Osteocyte (in vitro differentiated cells): ENCODE results near the gene TEDC1. TPM values are rescaled to one million over a fixed set of nuclear protein-coding genes. Genes with fewer than 3 reads are reported as not detected.

Source experiments
- DNase-seq: peaks from one replicate; pipeline ENCODE4 v3.0.0; 2021; ENCODE audit warnings: mixed read lengths; ENCODE audit not compliant: unreplicated experiment; ENCODE audit errors: extremely low spot score
- H3K27ac Mint-ChIP-seq: one replicate; pipeline ENCODE4 v1.8.0; 2021; ENCODE audit warnings: mild to moderate bottlenecking, mixed read lengths; ENCODE audit not compliant: unreplicated experiment
- H3K27me3 Mint-ChIP-seq: one replicate; pipeline ENCODE4 v1.8.0; 2021; ENCODE audit warnings: mixed read lengths; ENCODE audit not compliant: unreplicated experiment
- H3K36me3 Mint-ChIP-seq: one replicate; pipeline ENCODE4 v1.8.0; 2021; ENCODE audit warnings: mixed read lengths; ENCODE audit not compliant: unreplicated experiment
- H3K4me1 Mint-ChIP-seq: one replicate; pipeline ENCODE4 v1.8.0; 2021; ENCODE audit warnings: mixed read lengths; ENCODE audit not compliant: unreplicated experiment
- H3K4me3 Mint-ChIP-seq: one replicate; pipeline ENCODE4 v1.8.0; 2021; ENCODE audit warnings: mild to moderate bottlenecking, moderate library complexity, mixed read lengths; ENCODE audit not compliant: unreplicated experiment
- H3K9me3 Mint-ChIP-seq: one replicate; pipeline ENCODE4 v1.8.0; 2021; ENCODE audit warnings: mixed read lengths; ENCODE audit not compliant: unreplicated experiment
- total RNA-seq: library from RNA; stranded (reverse); gene quantifications from 2 replicates; pipeline ENCODE4 v1.2.1, GENCODE V29; 2021
- TF ChIP-seq, protein P1 (sequence below): fragments of 200-600 bp; sonication (generic); IDR thresholded peaks from 2 replicates; pipeline ENCODE4 v1.5.0; 2021; ENCODE audit warnings: antibody characterized with exemption, mild to moderate bottlenecking, moderate library complexity

The TEDC1 gene
- total RNA-seq, 1 donor from 2014 or later, result 11.0 TPM

DNA sequence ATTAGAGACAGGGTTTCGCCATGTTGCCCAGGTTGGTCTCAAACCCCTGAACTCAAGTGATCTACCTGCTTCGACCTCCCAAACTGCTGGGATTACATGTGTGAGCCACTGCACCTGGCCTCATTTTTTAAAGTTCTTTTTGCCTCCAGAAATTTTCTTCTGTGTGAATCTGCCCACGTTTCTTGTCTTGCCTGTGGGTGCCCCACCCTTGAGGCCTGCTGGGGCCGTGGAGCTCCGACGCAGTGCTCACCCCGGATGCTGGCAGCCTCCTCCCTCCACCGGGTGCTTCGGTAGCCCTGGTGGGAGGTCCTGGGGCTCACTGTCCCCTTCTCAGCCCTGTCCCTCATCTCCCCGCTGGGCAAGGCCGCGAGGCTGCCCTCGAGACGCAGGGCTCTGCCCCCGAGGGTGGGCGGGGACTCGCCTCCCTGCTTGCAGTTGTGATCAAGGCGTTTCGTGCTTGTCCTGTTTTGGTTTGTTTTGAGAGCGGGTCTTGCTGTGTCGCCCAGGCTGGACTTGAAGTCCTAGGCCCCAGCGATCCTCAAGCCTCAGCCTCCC lies 35.9 kb upstream of the TEDC1 start:
- Mint-ChIP-seq H3K27me3 (no peaks in the 10 kb centered on the region), H3K9me3 (no peaks in the 10 kb centered on the region), H3K4me3 (no peak overlapping the region), H3K4me1 (no peaks in the 10 kb centered on the region), H3K27ac (no peak overlapping the region), H3K36me3 (peaks cover 16% of the 10 kb centered on the region)
- TF ChIP-seq, protein P1, sequence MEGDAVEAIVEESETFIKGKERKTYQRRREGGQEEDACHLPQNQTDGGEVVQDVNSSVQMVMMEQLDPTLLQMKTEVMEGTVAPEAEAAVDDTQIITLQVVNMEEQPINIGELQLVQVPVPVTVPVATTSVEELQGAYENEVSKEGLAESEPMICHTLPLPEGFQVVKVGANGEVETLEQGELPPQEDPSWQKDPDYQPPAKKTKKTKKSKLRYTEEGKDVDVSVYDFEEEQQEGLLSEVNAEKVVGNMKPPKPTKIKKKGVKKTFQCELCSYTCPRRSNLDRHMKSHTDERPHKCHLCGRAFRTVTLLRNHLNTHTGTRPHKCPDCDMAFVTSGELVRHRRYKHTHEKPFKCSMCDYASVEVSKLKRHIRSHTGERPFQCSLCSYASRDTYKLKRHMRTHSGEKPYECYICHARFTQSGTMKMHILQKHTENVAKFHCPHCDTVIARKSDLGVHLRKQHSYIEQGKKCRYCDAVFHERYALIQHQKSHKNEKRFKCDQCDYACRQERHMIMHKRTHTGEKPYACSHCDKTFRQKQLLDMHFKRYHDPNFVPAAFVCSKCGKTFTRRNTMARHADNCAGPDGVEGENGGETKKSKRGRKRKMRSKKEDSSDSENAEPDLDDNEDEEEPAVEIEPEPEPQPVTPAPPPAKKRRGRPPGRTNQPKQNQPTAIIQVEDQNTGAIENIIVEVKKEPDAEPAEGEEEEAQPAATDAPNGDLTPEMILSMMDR, result no peak
- no peak for DNase-seq

DNA sequence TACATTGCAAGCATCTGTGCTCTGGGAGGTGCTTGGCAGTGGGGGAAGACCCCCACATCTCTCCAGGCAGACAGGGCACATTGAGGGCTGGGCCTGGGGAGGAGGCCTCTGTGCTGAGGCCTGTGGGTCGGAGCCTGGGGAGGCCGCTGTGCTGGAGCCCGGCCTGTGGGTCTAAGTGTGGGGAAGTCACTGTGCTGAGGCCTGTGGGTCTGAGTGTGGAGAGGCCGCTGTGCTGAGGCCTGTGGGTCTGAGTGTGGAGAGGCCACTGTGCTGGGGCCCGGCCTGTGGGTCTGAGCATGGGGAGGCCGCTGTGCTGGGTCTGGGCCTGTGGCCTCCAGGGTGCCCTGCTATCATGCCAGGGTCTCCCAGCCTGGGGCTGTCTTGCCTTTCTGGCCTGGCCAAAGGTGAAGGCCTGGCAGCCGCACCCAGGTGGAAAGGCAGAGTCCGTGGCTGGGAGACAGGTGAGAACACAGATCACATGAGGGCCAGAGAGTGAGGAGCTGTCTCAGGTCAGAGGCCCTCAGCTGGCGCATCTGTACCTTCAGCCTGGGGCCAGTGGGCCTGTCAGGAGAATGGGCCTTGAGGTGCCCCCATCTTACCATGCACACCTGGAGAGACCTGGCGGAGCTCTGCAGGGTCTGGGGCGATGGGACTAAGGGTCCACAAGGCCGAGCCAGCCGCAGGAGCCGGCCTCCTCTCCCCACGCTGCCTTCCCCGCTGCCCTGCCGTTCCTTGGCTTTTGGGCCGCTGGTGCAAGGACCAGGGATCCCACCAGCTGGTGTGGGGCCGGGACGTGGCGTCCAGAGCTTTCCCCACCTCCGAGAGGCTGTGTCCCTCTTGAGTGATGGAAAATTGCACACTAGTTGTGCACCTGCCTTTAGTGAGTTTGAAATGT lies 35.0 kb upstream of the TEDC1 start:
- DNase-seq, result no peak
- H3K4me3 Mint-ChIP-seq, result no peak overlapping the region
- H3K27me3 Mint-ChIP-seq, result no peaks in the 10 kb centered on the region
- H3K36me3 Mint-ChIP-seq, result peaks cover 18% of the 10 kb centered on the region
- H3K9me3 Mint-ChIP-seq, result no peaks in the 10 kb centered on the region
- TF ChIP-seq, protein P1, result no peak
- no peaks in the 10 kb centered on the region for H3K4me1 Mint-ChIP-seq
- no peak overlapping the region for H3K27ac Mint-ChIP-seq

DNA sequence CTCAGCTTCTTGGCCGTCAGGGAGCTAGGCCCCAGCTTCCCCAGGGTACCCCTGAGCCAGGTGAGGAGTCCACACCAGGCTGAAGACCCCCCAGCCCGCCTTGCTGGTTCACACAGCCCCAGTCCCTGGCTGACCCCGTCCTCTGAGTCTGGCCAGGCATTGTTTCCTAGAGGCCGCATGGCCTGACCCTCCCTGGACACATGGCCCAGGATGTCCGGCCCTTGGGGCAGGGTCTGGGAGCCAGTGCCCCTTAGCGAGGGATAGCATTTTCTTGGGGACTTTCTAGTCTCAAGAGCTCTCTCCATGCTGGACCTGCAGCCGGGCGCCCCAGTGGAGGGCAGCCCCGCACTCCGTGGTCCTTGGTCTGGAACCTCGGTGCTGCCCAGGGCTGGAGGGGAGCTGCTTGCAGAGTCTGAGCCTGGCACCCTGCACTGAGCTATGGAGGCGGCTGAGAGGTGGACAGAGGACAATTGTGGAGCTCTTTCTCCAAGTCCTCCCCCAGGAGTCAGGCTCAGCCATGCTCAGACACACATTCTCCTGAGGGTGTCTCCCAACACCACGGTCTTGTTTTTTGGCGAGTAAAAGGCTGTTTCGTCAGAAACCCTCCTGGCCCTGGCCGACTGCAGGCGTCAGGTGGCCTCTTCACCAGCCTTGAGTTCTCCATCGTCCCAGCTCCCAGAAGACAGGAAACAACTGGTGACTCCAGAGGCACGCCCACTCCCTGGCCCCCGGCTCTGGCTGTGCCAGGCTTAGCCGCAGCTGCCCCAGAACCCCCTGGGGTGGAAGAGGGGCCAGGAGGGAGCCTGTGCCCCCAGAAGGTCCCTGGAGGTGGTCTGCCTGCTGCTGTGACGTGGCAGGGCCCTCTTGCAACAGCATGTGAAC lies 34.1 kb upstream of the TEDC1 start:
- H3K27me3 Mint-ChIP-seq, result no peaks in the 10 kb centered on the region
- TF ChIP-seq, protein P1, result no peak
- H3K27ac Mint-ChIP-seq, result no peak overlapping the region
- no peak overlapping the region for H3K4me3 Mint-ChIP-seq
- peaks cover 23% of the 10 kb centered on the region for H3K36me3 Mint-ChIP-seq
- H3K9me3 Mint-ChIP-seq, result no peaks in the 10 kb centered on the region
- no peaks in the 10 kb centered on the region for H3K4me1 Mint-ChIP-seq
- no peak for DNase-seq

DNA sequence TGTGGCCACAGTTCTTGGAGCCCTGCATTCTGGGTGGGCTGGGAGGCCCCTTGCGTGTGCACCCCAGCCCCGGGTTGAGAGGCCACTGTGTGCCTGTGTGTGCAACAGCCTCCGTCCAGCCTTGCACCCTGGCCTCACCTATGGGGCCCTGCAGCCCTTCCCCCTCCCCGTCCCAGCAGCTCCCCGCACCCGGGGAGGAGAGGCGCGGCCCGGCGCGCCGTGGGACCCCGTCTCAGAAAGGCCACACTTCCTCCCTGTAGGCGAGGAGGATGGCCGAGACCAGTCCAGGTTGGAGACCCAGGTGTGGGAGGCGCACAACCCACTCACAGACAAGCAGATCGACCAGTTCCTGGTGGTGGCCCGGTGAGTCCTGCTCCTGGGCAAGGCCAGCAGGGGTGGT lies 33.0 kb upstream of the TEDC1 start:
- no peak overlapping the region for H3K27ac Mint-ChIP-seq
- TF ChIP-seq, protein P1, result no peak
- no peaks in the 10 kb centered on the region for H3K4me1 Mint-ChIP-seq
- no peaks in the 10 kb centered on the region for H3K9me3 Mint-ChIP-seq
- DNase-seq, result no peak
- H3K27me3 Mint-ChIP-seq, result no peaks in the 10 kb centered on the region
- H3K4me3 Mint-ChIP-seq, result no peak overlapping the region
- peaks cover 19% of the 10 kb centered on the region for H3K36me3 Mint-ChIP-seq

DNA sequence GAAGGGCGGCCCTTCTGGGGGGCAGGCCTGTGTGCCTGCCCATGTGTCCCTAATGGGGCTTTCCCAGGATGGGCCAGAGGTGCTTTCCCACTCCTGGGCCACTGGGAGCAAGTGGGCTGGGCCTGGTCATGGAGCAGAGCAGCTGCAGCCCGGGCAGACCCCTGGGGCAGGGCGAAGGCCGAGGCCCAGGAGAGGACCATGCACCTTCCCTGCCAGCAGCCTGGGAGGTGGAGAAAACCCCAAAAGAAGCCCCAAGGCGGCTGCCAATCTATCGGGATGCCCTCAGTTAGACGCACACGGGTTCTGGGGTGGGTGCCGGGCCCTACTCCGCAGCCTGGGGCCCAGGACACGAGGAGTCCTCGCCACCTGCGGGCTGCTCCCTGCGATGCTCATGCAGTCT lies 32.5 kb upstream of the TEDC1 start:
- TF ChIP-seq, protein P1, result no peak
- no peak overlapping the region for H3K27ac Mint-ChIP-seq
- no peak overlapping the region for H3K4me3 Mint-ChIP-seq
- peaks cover 16% of the 10 kb centered on the region for H3K36me3 Mint-ChIP-seq
- no peaks in the 10 kb centered on the region for H3K4me1 Mint-ChIP-seq
- H3K9me3 Mint-ChIP-seq, result no peaks in the 10 kb centered on the region
- no peaks in the 10 kb centered on the region for H3K27me3 Mint-ChIP-seq
- no peak for DNase-seq
